ENCODE measurements around the gene SH2D2A.

SH2D2A gene

DNA sequence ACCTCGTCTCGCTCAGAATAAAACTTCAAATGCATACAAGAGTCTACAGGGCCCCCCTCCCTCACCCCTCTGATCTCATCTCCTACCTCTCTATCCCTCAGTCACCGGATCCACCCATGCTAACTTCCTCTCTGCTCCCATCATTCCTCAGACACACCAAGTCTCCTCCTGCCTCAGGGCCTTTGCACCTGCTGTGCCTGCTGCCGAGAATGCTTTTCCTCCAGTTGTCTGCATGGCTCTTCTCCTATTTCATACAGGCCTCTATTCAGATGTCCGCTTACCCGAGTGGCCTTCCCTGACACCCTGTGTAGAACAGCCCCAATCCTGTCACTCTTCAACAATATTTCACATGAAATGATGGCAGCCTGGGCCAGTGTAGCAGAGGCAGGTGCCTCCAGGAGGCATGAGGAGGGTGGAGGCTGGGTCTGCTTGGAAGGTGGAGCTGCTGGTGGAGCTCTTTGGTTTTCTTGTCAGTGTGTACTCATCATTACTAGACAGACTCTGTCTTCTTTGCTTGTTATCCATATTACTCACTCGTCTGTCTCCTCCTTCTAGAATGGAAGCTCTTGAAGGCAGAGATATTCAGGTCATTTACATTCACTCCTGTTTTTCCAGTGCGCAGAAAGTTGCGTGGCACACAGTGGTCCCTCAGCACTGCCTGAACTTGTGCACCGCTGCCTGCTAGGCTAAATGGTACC, 4.2 kb downstream of the SH2D2A start:
- Histone ChIP-seq H3K27me3 (ENCODE audit: insufficient read depth, insufficient read length) (peaks cover 23% of the 10 kb centered on the region), H3K4me1 (ENCODE audit: insufficient read depth, insufficient read length) (peaks cover 49% of the 10 kb centered on the region), H3K4me3 (ENCODE audit: insufficient read length, low read depth) (no peak overlapping the region), H3K9ac (ENCODE audit: insufficient read length, low read depth) (peak overlapping the region; percentile 68), H3K9me3 (ENCODE audit: insufficient read depth, low read length) (no peaks in the 10 kb centered on the region), H3K36me3 (ENCODE audit: insufficient read depth, insufficient read length, low read length) (peaks cover 5% of the 10 kb centered on the region)
- TF ChIP-seq ZNF274 (IDR thresholded peaks at IDR 0.05; ENCODE audit: low read depth, low read length): no peak
- TF ChIP-seq SUZ12 (IDR thresholded peaks at IDR 0.05; ENCODE audit: extremely low read depth, insufficient read depth, insufficient read length): no peak
- TF ChIP-seq YY1 (IDR thresholded peaks at IDR 0.05; ENCODE audit: insufficient read depth, insufficient read length): no peak
- no peak for DNase-seq (ENCODE audit: low read depth, low spot score)

DNA sequence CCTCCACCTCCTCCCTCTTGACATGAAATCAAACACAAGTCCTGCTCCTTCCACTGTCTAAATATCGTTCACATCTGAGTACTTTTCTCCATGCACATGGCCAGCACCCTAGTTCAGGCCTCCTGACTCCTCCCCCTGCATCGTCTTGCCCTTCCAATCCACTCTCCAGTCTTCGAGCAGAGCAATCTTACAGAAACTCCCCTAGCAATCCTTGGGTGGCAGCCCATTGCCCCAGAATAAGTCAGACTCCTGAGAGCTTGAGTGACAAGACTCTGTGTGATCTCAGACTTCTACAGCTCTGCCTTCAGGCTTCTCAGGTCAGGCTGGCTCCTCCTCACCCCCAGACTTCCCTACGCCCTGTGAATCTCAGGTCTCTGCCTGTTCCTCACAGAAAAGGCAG, 5.5 kb downstream of the SH2D2A start:
- Histone ChIP-seq H3K9ac (ENCODE audit: insufficient read length, low read depth) (peak overlapping the region; percentile 27), H3K36me3 (ENCODE audit: insufficient read depth, insufficient read length, low read length) (peaks cover 17% of the 10 kb centered on the region), H3K4me3 (ENCODE audit: insufficient read length, low read depth) (no peak overlapping the region), H3K27me3 (ENCODE audit: insufficient read depth, insufficient read length) (peaks cover 23% of the 10 kb centered on the region), H3K9me3 (ENCODE audit: insufficient read depth, low read length) (no peaks in the 10 kb centered on the region), H3K4me1 (ENCODE audit: insufficient read depth, insufficient read length) (peaks cover 43% of the 10 kb centered on the region)
- no peak for TF ChIP-seq ZNF274 (IDR thresholded peaks at IDR 0.05; ENCODE audit: low read depth, low read length)
- no peak for TF ChIP-seq YY1 (IDR thresholded peaks at IDR 0.05; ENCODE audit: insufficient read depth, insufficient read length)
- TF ChIP-seq SUZ12 (IDR thresholded peaks at IDR 0.05; ENCODE audit: extremely low read depth, insufficient read depth, insufficient read length): no peak
- DNase-seq (ENCODE audit: low read depth, low spot score): no peak

DNA sequence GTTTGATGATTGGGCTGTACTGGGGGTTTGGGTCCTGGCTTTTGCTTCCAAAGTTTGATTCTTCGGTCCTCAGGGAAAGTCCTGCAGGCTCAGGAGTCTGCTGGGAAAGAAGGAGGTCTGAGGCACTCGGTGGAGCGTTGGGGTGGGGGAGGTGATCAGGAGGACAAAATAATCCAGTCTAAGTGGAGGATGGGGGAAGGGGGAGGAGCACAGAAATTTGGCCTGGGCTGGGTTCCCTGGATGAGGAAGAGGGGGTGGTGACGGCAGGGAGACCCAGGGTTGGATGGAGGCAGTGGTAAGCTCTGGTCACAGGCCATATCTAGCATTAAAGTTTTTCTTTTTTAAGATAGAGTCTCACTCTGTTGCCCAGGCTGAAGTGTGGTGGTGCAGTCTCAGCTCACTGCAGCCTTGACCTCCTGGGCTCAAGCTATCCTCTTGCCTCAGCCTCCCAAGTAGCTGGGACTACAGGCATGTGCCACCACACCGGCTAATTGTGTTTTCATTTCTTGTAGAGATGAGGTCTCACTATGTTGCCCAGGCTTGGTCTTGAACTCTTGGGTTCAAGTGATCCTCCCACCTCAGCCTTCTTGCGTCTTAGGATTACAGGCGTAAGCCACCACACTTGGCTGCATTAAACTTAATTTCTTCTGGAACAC, 6.8 kb downstream of the SH2D2A start:
- H3K9ac ChIP-seq (ENCODE audit: insufficient read length, low read depth): peak overlapping the region; percentile 53
- H3K27me3 ChIP-seq (ENCODE audit: insufficient read depth, insufficient read length): peaks cover 13% of the 10 kb centered on the region
- no peaks in the 10 kb centered on the region for H3K9me3 ChIP-seq (ENCODE audit: insufficient read depth, low read length)
- peaks cover 18% of the 10 kb centered on the region for H3K36me3 ChIP-seq (ENCODE audit: insufficient read depth, insufficient read length, low read length)
- TF ChIP-seq YY1 (IDR thresholded peaks at IDR 0.05; ENCODE audit: insufficient read depth, insufficient read length): no peak
- TF ChIP-seq ZNF274 (IDR thresholded peaks at IDR 0.05; ENCODE audit: low read depth, low read length): no peak
- TF ChIP-seq SUZ12 (IDR thresholded peaks at IDR 0.05; ENCODE audit: extremely low read depth, insufficient read depth, insufficient read length): no peak
- H3K4me3 ChIP-seq (ENCODE audit: insufficient read length, low read depth): no peak overlapping the region
- no peak for DNase-seq (ENCODE audit: low read depth, low spot score)
- H3K4me1 ChIP-seq (ENCODE audit: insufficient read depth, insufficient read length): peaks cover 31% of the 10 kb centered on the region

DNA sequence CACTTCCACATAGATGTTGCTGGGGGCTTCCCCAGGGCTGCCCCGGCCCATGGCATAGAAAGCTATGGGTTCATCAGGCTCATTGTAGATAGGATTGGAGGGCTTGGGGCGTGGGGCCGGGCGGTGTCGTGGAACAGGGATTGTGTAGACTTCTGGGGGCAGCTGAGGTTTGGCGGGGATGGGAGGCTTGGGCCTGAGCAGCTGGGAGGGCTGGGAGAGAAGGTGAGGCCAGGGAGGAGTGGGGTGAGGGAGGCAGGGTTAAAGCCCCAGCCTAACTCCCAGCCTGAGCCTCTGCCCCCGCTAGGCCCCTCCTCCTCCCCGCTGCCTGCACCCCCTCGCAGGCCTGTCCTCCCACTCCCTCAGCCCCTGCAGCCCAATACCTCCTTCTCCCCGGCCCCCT, 7.4 kb downstream of the SH2D2A start:
- Histone ChIP-seq H3K9me3 (ENCODE audit: insufficient read depth, low read length) (no peaks in the 10 kb centered on the region), H3K4me3 (ENCODE audit: insufficient read length, low read depth) (no peak overlapping the region), H3K36me3 (ENCODE audit: insufficient read depth, insufficient read length, low read length) (peaks cover 20% of the 10 kb centered on the region), H3K9ac (ENCODE audit: insufficient read length, low read depth) (peak overlapping the region; percentile 53), H3K27me3 (ENCODE audit: insufficient read depth, insufficient read length) (peaks cover 7% of the 10 kb centered on the region), H3K4me1 (ENCODE audit: insufficient read depth, insufficient read length) (peaks cover 26% of the 10 kb centered on the region)
- no peak for DNase-seq (ENCODE audit: low read depth, low spot score)
- TF ChIP-seq SUZ12 (IDR thresholded peaks at IDR 0.05; ENCODE audit: extremely low read depth, insufficient read depth, insufficient read length): no peak
- no peak for TF ChIP-seq YY1 (IDR thresholded peaks at IDR 0.05; ENCODE audit: insufficient read depth, insufficient read length)
- no peak for TF ChIP-seq ZNF274 (IDR thresholded peaks at IDR 0.05; ENCODE audit: low read depth, low read length)

DNA sequence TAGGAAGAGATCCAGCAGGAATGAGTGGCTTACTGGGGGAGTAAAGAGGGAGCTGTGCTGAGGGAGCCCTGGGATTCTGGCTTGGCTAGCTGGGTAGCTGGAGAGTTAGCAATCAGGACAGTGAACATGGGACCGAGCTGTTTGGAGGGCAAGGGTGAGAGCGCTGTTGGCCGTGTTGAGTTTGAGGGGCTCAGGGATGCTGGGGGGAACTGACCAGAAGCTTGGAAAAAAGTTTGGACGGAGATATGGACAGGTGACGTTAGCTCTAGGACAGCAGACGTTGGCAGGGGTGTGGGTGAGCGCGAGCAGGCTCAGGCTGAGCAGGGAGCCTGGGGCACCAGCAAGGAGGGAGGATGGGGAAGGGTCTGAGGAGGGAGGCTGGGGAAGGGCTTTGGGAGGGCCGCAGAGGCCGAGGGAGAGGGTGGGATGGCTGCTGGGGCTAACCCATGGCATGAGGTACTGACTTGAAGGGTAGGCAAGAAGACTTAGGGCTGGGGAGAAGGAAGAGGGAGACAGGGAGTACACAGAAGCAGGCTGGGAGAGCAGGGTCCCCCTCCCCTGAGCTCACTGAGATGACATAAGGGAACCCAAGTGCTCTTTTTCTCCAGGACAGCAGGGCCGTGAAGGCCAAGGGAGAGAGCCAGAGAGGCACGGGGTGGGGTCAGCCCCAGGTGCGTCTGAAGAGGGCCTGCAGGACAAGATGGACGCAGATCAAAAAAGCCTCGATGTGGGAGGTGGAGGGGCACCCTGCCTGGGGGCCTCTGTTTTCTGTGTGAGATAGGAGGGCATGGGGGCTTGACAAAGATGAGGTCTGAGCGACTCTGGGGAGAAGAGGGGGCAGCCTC, 8.2 kb downstream of the SH2D2A start:
- no peak for TF ChIP-seq ZNF274 (IDR thresholded peaks at IDR 0.05; ENCODE audit: low read depth, low read length)
- TF ChIP-seq SUZ12 (IDR thresholded peaks at IDR 0.05; ENCODE audit: extremely low read depth, insufficient read depth, insufficient read length): no peak
- TF ChIP-seq YY1 (IDR thresholded peaks at IDR 0.05; ENCODE audit: insufficient read depth, insufficient read length): no peak
- no peak for DNase-seq (ENCODE audit: low read depth, low spot score)
- H3K9ac ChIP-seq (ENCODE audit: insufficient read length, low read depth): no peak overlapping the region
- H3K27me3 ChIP-seq (ENCODE audit: insufficient read depth, insufficient read length): peaks cover 2% of the 10 kb centered on the region
- no peaks in the 10 kb centered on the region for H3K9me3 ChIP-seq (ENCODE audit: insufficient read depth, low read length)
- peaks cover 29% of the 10 kb centered on the region for H3K4me1 ChIP-seq (ENCODE audit: insufficient read depth, insufficient read length)
- peaks cover 21% of the 10 kb centered on the region for H3K36me3 ChIP-seq (ENCODE audit: insufficient read depth, insufficient read length, low read length)
- no peak overlapping the region for H3K4me3 ChIP-seq (ENCODE audit: insufficient read length, low read depth)

DNA sequence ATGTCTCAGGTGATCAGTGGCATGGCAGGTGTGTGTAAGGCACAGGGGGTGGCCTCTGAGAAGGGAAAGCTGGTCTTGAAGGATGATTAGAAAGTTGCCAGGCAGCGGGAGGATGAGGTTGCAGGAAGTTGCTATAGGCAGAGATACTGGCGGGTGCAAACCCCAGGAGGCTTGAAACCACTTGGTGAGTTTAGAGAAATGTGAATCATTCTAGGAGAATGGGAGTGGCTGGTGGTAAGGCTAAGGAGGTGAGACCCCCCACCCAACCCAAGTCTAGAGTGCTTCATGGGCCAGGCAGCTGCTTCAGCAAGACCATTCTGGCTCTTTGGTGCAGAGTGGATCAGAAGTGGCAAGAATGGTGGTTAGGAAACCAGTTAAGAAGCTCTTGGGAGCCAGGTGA, 9.0 kb downstream of the SH2D2A start:
- TF ChIP-seq YY1 (IDR thresholded peaks at IDR 0.05; ENCODE audit: insufficient read depth, insufficient read length) (no peak), ZNF274 (IDR thresholded peaks at IDR 0.05; ENCODE audit: low read depth, low read length) (no peak), SUZ12 (IDR thresholded peaks at IDR 0.05; ENCODE audit: extremely low read depth, insufficient read depth, insufficient read length) (no peak)
- DNase-seq (ENCODE audit: low read depth, low spot score): no peak
- no peaks in the 10 kb centered on the region for H3K9me3 ChIP-seq (ENCODE audit: insufficient read depth, low read length)
- H3K4me1 ChIP-seq (ENCODE audit: insufficient read depth, insufficient read length): peaks cover 23% of the 10 kb centered on the region
- H3K9ac ChIP-seq (ENCODE audit: insufficient read length, low read depth): no peak overlapping the region
- peaks cover 24% of the 10 kb centered on the region for H3K36me3 ChIP-seq (ENCODE audit: insufficient read depth, insufficient read length, low read length)
- no peaks in the 10 kb centered on the region for H3K27me3 ChIP-seq (ENCODE audit: insufficient read depth, insufficient read length)
- no peak overlapping the region for H3K4me3 ChIP-seq (ENCODE audit: insufficient read length, low read depth)

Data from NT2/D1 (cell line).